ENCODE measurements around the gene POU4F1. TPM values are rescaled to one million over a fixed set of nuclear protein-coding genes. Genes with fewer than 3 reads are reported as not detected.

The POU4F1 gene
- total and polyA plus RNA-seq, 2 of the 13 experiments (the other 11 are each of a cell fraction or from before 2014, with no cell fraction given): 1.0 to 1.1 TPM

GRCh38 chr13:78608252-78608687 lies 4.9 kb upstream of the POU4F1 start:
- ATAC-seq: no peak
- Histone ChIP-seq H3K4me1 (ENCODE audit: insufficient read depth, low read length) (peaks cover 37% of the 10 kb centered on the region), H2AFZ (ENCODE audit: low read length) (no peak overlapping the region), H3K36me3 (replicated peaks in 1 of 2; ENCODE audit: control insufficient read depth in 1 of 2, insufficient read depth in 2 of 2, low read length in 2 of 2) (no peaks in the 10 kb centered on the region), H3K27me3 (ENCODE audit: control insufficient read depth in 1 of 2, insufficient read depth in 2 of 2, low read length in 2 of 2) (peaks cover 3 to 66% of the 10 kb centered on the region in 2 experiments), H3K4me3 (replicated peaks in 1 of 3; ENCODE audit: insufficient read depth in 1 of 3, low read depth in 2 of 3, low read length in 3 of 3) (peak overlapping the region in 2 of 3 experiments; percentile 58 to 69; a peak in 3 of 6 replicates), H3K4me2 (ENCODE audit: low read depth, low read length) (peak overlapping the region; percentile 88), H3K9ac (ENCODE audit: insufficient read depth, low read depth, low read length) (no peak overlapping the region), H3K9me3 (ENCODE audit: low read length) (no peaks in the 10 kb centered on the region), H4K20me1 (ENCODE audit: insufficient read depth, low read length) (no peaks in the 10 kb centered on the region; the same call in 1 of the 2 replicates), H3K79me2 (ENCODE audit: insufficient read depth, low read length) (no peaks in the 10 kb centered on the region), H3K27ac (ENCODE audit: extremely low read length, insufficient read depth, low read length) (no peak overlapping the region)
- TF ChIP-seq U2AF1 (optimal IDR thresholded peaks at IDR 0.05; ENCODE audit: low read depth, low read length): no peak
- TF ChIP-seq ZNF800 (CRISPR knock-in tag; IDR thresholded peaks at IDR 0.05): 0 out of 2 replicates have a peak, but pooled peaks have one; percentile 4
- no peak for TF ChIP-seq ZKSCAN8 (CRISPR knock-in tag; IDR thresholded peaks at IDR 0.05; ENCODE audit: borderline replicate concordance)
- no peak for TF ChIP-seq CENPT (CRISPR knock-in tag; IDR thresholded peaks at IDR 0.05; ENCODE audit: low read depth)
- intact Hi-C loops (cut with micrococcal nuclease; ENCODE audit: unreplicated experiment): loop anchor here (2.0 kb wide), 1 partner anchor 39 kb away; no protein-coding TSS in a partner anchor
- no peak for FAIRE-seq
- no TSS peak for BruUV-seq (replicated peaks)
- no peak for DNase-seq (ENCODE audit: low spot score)
- 32% methylated on average over 8 of the region's 15 CpGs for WGBS (ENCODE audit: low lambda C conversion rate)
- in situ Hi-C loops (cut with HindIII; ENCODE audit: extremely low pct_ligation_motif_present, low pct_unique_long_range_greater_than_20kb): no loop called here
- CTCF ChIA-PET (ENCODE audit: low intra/inter-chr PET ratio, low total read pairs): no interaction called here
- POLR2A ChIA-PET: no interaction called here
